SJSA1 (cell line): ENCODE measurements around the gene SLAMF1. TPM values are rescaled to one million over a fixed set of nuclear protein-coding genes. Genes with fewer than 3 reads are reported as not detected.

Experiments
- DNase-seq, 2 experiments: peaks; one replicate each; pipeline ENCODE4 v3.0.0-alpha.2; 2015 to 2020; ENCODE audit warnings: low spot score in 2 of 2, low read depth in 1 of 2
- H3K27ac ChIP-seq: fragments of 250-450 bp; sonication (Bioruptor Pico); 2 replicates; pipeline ENCODE4 v1.5.1; 2020; ENCODE audit warnings: mild to moderate bottlenecking, moderate library complexity
- H3K27me3 ChIP-seq: fragments of 250-450 bp; sonication (Bioruptor Pico); replicated peaks from 2 replicates; pipeline ENCODE4 v1.5.1; 2020; ENCODE audit warnings: mild to moderate bottlenecking, moderate library complexity
- H3K36me3 ChIP-seq: fragments of 250-450 bp; sonication (Bioruptor Pico); 2 replicates; pipeline ENCODE4 v1.5.1; 2020; ENCODE audit warnings: mild to moderate bottlenecking
- H3K4me1 ChIP-seq: fragments of 250-450 bp; sonication (Bioruptor Pico); replicated peaks from 2 replicates; pipeline ENCODE4 v1.6.1; 2021; ENCODE audit warnings: mild to moderate bottlenecking
- H3K4me3 ChIP-seq: fragments of 250-450 bp; sonication (Bioruptor Pico); 2 replicates; pipeline ENCODE4 v1.5.1; 2020; ENCODE audit warnings: mild to moderate bottlenecking
- H3K9me3 ChIP-seq: fragments of 250-450 bp; sonication (Bioruptor Pico); replicated peaks from 2 replicates; pipeline ENCODE4 v1.5.1; 2020; ENCODE audit warnings: mild to moderate bottlenecking
- total RNA-seq: library from RNA; depleted of rRNA; stranded (reverse); fragments of >200 nt; shearing (Covaris generic); gene quantifications from 2 replicates; pipeline ENCODE4 v1.2.3, GENCODE V29; 2014

The SLAMF1 gene
- total RNA-seq, 1 experiment from 2014 or later = not detected

DNA sequence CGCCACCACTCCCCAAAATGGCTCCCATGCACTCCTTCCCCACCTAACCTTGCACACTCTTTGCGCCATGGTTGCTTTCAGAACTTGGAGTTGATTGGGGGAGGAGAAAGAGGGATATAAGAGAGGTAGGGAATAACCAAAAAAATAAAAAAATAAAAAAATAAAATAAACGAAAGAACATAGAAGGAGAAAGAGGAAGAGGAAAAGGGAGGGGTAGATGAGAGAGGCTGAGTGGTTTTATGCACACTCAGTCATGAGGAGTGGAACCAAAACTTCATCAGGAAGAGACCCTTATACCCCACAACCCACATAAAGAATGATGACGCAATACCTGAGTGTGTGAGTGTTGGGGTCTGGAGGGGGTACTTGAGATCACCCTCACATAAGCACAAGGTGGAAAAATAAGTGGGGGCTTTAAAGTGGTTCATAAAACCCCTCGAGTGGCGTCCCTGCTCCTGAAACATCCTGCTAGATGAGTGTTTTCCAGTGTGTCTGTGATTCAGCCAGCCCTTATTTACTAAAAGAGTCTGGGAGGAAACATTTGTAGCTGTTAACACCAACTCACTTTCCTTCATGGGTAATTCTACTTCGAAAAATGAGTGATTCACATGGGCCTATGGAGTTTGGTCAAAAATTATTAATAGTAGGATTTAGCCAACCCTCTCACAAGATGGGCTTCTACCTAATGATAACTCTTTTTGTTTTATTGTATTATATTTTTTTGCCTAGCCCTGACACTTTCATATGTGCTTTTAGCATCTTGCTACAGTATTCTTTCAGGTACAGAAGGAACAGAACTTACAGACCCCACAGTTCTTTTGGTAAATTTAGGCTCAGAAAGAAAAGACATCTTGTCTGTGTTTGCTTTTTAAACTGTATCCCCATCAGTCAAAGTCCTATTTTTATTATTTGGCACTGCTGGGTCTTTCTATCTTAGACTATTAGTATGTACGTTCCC, 5.2 kb downstream of the SLAMF1 start:
- DNase-seq = no peak
- no peak overlapping the region for H3K27ac ChIP-seq
- H3K27me3 ChIP-seq = 0 out of 2 replicates have a peak, but pooled peaks cover 3% of the 10 kb centered on the region
- H3K4me1 ChIP-seq = 0 out of 2 replicates have a peak, but pooled peaks cover 4% of the 10 kb centered on the region
- no peak overlapping the region for H3K4me3 ChIP-seq
- H3K36me3 ChIP-seq = no peaks in the 10 kb centered on the region
- no peaks in the 10 kb centered on the region for H3K9me3 ChIP-seq

DNA sequence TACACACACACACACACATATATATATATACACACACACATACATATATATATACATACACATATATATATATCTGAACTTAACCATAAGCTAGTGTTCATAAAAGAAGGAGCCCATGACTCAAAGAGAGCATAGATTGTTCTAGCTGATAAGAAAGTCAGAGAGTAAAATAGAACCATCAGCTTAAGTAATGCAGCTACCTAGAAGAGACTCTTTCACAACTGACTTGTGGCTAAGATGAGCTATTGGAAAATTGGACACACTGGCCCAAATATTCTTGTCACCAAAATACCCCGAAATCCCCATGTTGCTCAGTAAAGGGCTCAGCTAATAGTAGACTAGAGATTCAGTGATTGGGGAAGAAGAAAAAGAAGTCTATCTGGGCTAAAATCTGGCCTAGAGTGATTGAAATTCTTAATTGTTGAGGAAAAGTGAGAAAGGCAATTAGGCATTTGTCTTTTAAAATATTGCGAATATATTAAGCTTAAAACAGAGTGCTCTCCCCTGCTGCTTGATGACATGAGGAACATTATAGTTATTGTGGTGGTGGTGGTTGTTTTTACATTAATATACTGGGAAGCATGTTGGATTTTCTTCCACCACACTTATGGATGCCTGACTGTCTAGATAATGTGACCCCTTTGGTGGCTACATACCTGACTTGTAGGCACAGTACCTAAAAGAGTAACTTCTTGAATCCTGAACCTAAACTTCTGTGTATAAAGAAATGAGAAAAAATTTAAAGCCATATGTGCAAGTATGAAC, 6.3 kb downstream of the SLAMF1 start:
- no peaks in the 10 kb centered on the region for H3K36me3 ChIP-seq
- 0 out of 2 replicates have a peak, but pooled peaks cover 3% of the 10 kb centered on the region for H3K27me3 ChIP-seq
- H3K4me1 ChIP-seq = 0 out of 2 replicates have a peak, but pooled peaks cover 4% of the 10 kb centered on the region
- DNase-seq = no peak
- H3K4me3 ChIP-seq = no peak overlapping the region
- H3K9me3 ChIP-seq = no peaks in the 10 kb centered on the region
- no peak overlapping the region for H3K27ac ChIP-seq

GRCh38 chr1:160639652-160640051, 7.2 kb downstream of the SLAMF1 start:
- Histone ChIP-seq H3K4me3 (no peak overlapping the region), H3K27ac (no peak overlapping the region), H3K36me3 (no peaks in the 10 kb centered on the region), H3K27me3 (0 out of 2 replicates have a peak, but pooled peaks cover 3% of the 10 kb centered on the region), H3K9me3 (no peaks in the 10 kb centered on the region), H3K4me1 (0 out of 2 replicates have a peak, but pooled peaks cover 4% of the 10 kb centered on the region)
- DNase-seq = no peak

- no peaks in the 10 kb centered on the region for H3K9me3 ChIP-seq
- 0 out of 2 replicates have a peak, but pooled peaks cover 4% of the 10 kb centered on the region for H3K4me1 ChIP-seq
- no peak overlapping the region for H3K4me3 ChIP-seq
- H3K27me3 ChIP-seq = 0 out of 2 replicates have a peak, but pooled peaks cover 3% of the 10 kb centered on the region
- no peak overlapping the region for H3K27ac ChIP-seq
- DNase-seq = no peak
- no peaks in the 10 kb centered on the region for H3K36me3 ChIP-seq
These were observed 7.9 kb downstream of the SLAMF1 start for GRCh38 chr1:160638926-160639325.

GRCh38 chr1:160638540-160638857, 8.3 kb downstream of the SLAMF1 start:
- Histone ChIP-seq H3K4me1 (0 out of 2 replicates have a peak, but pooled peaks cover 4% of the 10 kb centered on the region), H3K9me3 (no peaks in the 10 kb centered on the region), H3K4me3 (no peak overlapping the region), H3K27ac (no peak overlapping the region), H3K36me3 (no peaks in the 10 kb centered on the region), H3K27me3 (0 out of 2 replicates have a peak, but pooled peaks cover 3% of the 10 kb centered on the region)
- no peak for DNase-seq

GRCh38 chr1:160637821-160638539, 8.9 kb downstream of the SLAMF1 start:
- no peak for DNase-seq
- H3K36me3 ChIP-seq = no peaks in the 10 kb centered on the region
- 0 out of 2 replicates have a peak, but pooled peaks cover 3% of the 10 kb centered on the region for H3K27me3 ChIP-seq
- H3K27ac ChIP-seq = no peak overlapping the region
- 0 out of 2 replicates have a peak, but pooled peaks cover 4% of the 10 kb centered on the region for H3K4me1 ChIP-seq
- H3K9me3 ChIP-seq = no peaks in the 10 kb centered on the region
- no peak overlapping the region for H3K4me3 ChIP-seq

DNA sequence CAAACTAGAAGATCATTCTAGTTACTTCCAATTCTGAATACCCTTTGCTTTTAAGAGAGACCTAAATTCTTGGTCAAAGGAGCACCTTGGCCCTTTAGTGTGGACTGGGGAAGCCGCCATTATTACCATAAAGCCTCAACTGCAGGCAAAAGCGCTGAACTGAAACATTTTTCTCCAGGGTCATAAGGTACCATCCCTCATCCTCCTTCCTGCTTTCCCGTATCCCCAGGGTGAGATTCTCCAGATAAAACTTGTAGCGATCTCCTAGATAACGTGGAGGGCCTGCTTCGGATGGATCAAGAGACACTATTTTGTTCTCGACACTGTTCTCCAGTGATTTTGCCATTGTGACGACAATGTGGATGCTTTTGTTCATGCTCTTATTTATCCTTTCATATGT, 9.8 kb downstream of the SLAMF1 start:
- Histone ChIP-seq H3K27ac (no peak overlapping the region), H3K27me3 (no peaks in the 10 kb centered on the region), H3K36me3 (no peaks in the 10 kb centered on the region), H3K4me3 (no peak overlapping the region), H3K4me1 (0 out of 2 replicates have a peak, but pooled peaks cover 4% of the 10 kb centered on the region), H3K9me3 (no peaks in the 10 kb centered on the region)
- DNase-seq = no peak

GRCh38 chr1:160636547-160636946, 10.3 kb downstream of the SLAMF1 start:
- no peaks in the 10 kb centered on the region for H3K36me3 ChIP-seq
- H3K4me3 ChIP-seq = no peak overlapping the region
- H3K9me3 ChIP-seq = no peaks in the 10 kb centered on the region
- no peak overlapping the region for H3K27ac ChIP-seq
- H3K4me1 ChIP-seq = 0 out of 2 replicates have a peak, but pooled peaks cover 4% of the 10 kb centered on the region
- no peak for DNase-seq
- no peaks in the 10 kb centered on the region for H3K27me3 ChIP-seq

- Histone ChIP-seq H3K27me3 (no peaks in the 10 kb centered on the region), H3K36me3 (no peaks in the 10 kb centered on the region), H3K9me3 (no peaks in the 10 kb centered on the region), H3K4me3 (no peak overlapping the region), H3K27ac (no peak overlapping the region), H3K4me1 (0 out of 2 replicates have a peak, but pooled peaks cover 4% of the 10 kb centered on the region)
- DNase-seq = no peak
These were observed 10.8 kb downstream of the SLAMF1 start for GRCh38 chr1:160636076-160636475.

- H3K27me3 ChIP-seq = no peaks in the 10 kb centered on the region
- no peak for DNase-seq
- H3K36me3 ChIP-seq = no peaks in the 10 kb centered on the region
- no peak overlapping the region for H3K4me3 ChIP-seq
- no peaks in the 10 kb centered on the region for H3K9me3 ChIP-seq
- H3K27ac ChIP-seq = no peak overlapping the region
- 0 out of 2 replicates have a peak, but pooled peaks cover 4% of the 10 kb centered on the region for H3K4me1 ChIP-seq
These were observed 12.0 kb downstream of the SLAMF1 start for GRCh38 chr1:160634543-160635491.

DNA sequence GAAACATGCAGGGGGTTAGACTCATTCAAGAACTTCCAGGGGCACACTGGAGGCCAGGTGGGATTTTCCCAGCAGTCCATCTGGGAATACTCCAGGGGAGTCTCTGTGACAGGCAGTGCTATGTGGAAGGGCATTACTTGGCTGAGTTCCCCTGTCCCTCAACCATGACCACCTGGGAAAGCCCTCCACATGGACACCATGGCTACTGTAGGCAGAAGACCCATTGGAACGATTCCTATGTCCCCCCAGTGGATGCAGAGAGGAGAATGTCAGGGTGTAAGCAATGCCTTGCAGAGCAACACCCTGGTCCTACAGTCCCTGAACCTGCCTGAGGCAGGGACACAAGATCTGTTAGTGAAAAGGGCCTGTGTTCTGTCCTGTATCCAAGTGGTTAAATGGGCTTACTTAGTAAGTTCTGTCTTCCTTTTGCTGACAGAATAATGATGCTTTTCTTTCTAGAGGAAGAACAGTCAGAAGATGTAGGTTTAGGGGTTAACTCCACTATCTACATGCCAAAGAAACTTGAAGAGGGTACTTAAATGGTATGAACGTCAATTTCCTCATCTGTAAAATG, 13.4 kb downstream of the SLAMF1 start:
- no peaks in the 10 kb centered on the region for H3K36me3 ChIP-seq
- no peak for DNase-seq
- H3K4me3 ChIP-seq = no peak overlapping the region
- H3K27ac ChIP-seq = no peak overlapping the region
- H3K9me3 ChIP-seq = no peaks in the 10 kb centered on the region
- 0 out of 2 replicates have a peak, but pooled peaks cover 4% of the 10 kb centered on the region for H3K4me1 ChIP-seq
- H3K27me3 ChIP-seq = no peaks in the 10 kb centered on the region

DNA sequence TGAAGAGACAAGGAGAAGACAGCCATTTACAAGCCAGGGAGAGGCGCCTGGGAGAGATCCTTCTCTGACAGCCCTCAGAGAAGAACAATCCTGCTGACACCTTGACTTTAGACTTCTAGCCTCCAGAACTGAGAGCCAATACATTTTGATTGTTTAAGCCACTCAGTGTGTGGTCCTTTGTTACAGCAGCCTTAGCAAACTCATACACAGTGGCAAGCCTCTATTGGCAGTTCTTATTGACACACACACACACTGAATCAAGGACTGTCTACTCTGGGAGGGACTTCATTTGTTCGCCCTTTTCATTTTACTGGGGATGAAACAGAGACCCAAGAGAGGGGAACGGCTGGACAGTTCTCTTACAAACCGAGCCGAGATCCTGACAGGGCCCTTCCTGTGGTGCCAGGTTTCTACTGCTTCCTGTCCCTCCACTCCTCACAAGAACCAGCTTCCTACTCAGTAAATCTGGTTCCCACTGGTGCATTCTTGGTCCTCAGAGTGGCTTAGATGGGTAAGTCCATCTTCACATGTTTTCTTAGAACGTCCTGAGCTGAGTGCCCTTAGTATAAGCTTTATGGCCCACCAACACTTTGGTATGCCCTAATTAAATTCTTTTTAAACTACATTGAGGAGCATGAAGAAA, 14.7 kb downstream of the SLAMF1 start:
- Histone ChIP-seq H3K27ac (no peak overlapping the region), H3K4me1 (no peaks in the 10 kb centered on the region), H3K36me3 (no peaks in the 10 kb centered on the region), H3K4me3 (no peak overlapping the region), H3K9me3 (no peaks in the 10 kb centered on the region), H3K27me3 (no peaks in the 10 kb centered on the region)
- DNase-seq = no peak
